CD4-positive, CD25-positive, alpha-beta regulatory T cell (primary cell): ENCODE results near the gene WDFY3. TPM values are rescaled to one million over a fixed set of nuclear protein-coding genes. Genes with fewer than 3 reads are reported as not detected.

Experiments used
- ATAC-seq, 2 donors: fragments of 150-1000 bp; cut with Tn5 transposase; one replicate each; pipeline ENCODE4 v1.10.0; 2021; ENCODE audit warnings: low read depth in 2 of 2, moderate number of reproducible peaks in 2 of 2, moderate library complexity in 1 of 2
- DNase-seq, 3 donors: peaks; one replicate each; pipeline versions ENCODE4 v3.0.0 to v3.0.0-alpha.2; 2012 to 2022; ENCODE audit warnings: mixed read lengths in 1 of 3
- H3K27ac ChIP-seq: one replicate; pipeline ENCODE4 v1.7.0; 2013; ENCODE audit warnings: mild to moderate bottlenecking, low read length; ENCODE audit not compliant: insufficient read depth, poor library complexity, severe bottlenecking
- H3K27me3 ChIP-seq: one replicate; pipeline ENCODE4 v1.7.0; 2013; ENCODE audit warnings: low read length; ENCODE audit not compliant: control insufficient read depth, insufficient read depth
- H3K36me3 ChIP-seq: one replicate; pipeline ENCODE4 v1.7.0; 2013; ENCODE audit warnings: mild to moderate bottlenecking, low read length, moderate library complexity; ENCODE audit not compliant: control insufficient read depth, insufficient read depth
- H3K4me1 ChIP-seq: 2 replicates; pipeline ENCODE4 v1.7.0; 2013; ENCODE audit warnings: mild to moderate bottlenecking, low read length; ENCODE audit not compliant: insufficient read depth, control insufficient read depth, poor library complexity, severe bottlenecking
- H3K4me3 ChIP-seq: one replicate; pipeline ENCODE4 v1.7.0; 2013; ENCODE audit warnings: low read depth, mild to moderate bottlenecking, low read length, moderate library complexity
- H3K9me3 ChIP-seq, 2 experiments: 1 replicate in 1 of 2; 2 replicates in 1 of 2; pipeline ENCODE4 v1.7.0; 2013; ENCODE audit warnings: low read length in 2 of 2, mild to moderate bottlenecking in 1 of 2, moderate library complexity in 1 of 2; ENCODE audit not compliant: control insufficient read depth in 2 of 2
- H3K27ac Mint-ChIP-seq, 3 donors: one replicate each; pipeline ENCODE4 v1.8.0; 2020 to 2022; ENCODE audit warnings: mild to moderate bottlenecking in 3 of 3, mixed read lengths in 3 of 3, moderate library complexity in 2 of 3
- H3K27me3 Mint-ChIP-seq: one replicate; pipeline ENCODE4 v1.8.0; 2022; ENCODE audit warnings: mild to moderate bottlenecking, mixed read lengths
- H3K36me3 Mint-ChIP-seq: one replicate; pipeline ENCODE4 v1.8.0; 2020; ENCODE audit warnings: mixed read lengths
- H3K4me1 Mint-ChIP-seq, 4 donors: one replicate each; pipeline ENCODE4 v1.8.0; 2020 to 2022; ENCODE audit warnings: mixed read lengths in 4 of 4, mild to moderate bottlenecking in 1 of 4
- H3K4me3 Mint-ChIP-seq, 4 donors: one replicate each; pipeline ENCODE4 v1.8.0; 2020 to 2022; ENCODE audit warnings: mild to moderate bottlenecking in 4 of 4, mixed read lengths in 4 of 4, moderate library complexity in 3 of 4
- H3K9me3 Mint-ChIP-seq, 7 donors: one replicate each; pipeline ENCODE4 v1.8.0; 2020 to 2022; ENCODE audit warnings: mixed read lengths in 7 of 7, mild to moderate bottlenecking in 3 of 7, moderate library complexity in 2 of 7
- polyA plus RNA-seq, 4 donors: library from polyadenylated mRNA; unstranded; fragments of 300-500 nt; fragmentation: Illumina TruSeq; gene quantifications; one replicate each; pipeline ENCODE4 v1.2.3, GENCODE V29; 2021
- total RNA-seq: library from RNA; stranded (reverse); gene quantifications from one replicate; pipeline ENCODE4 v1.2.3, GENCODE V29; 2022

Gene WDFY3
- total and polyA plus RNA-seq, 5 donors from 2014 or later: 0.44 TPM; not detected in 4

DNA sequence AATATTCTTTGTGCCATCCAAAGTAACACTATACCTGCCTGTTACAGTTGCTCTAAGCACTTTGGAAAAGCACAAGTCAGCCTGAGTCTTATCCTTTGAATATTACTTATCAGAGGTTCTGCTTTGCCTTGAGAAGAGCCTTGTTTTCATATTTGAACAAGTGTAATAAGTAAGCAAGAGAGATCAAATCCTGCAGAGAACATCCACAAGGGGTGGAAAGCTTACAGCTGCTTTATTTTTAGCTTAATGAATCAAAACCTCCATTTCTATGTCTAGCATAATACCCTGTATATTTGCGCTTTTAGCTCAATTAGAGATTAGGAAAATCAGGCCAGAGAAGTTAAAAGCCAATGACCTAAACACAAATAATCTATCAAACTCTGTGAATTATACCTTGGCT is 243.8 kb downstream of the WDFY3 start:
- no peaks in the 10 kb centered on the region for H3K4me1 ChIP-seq
- no peaks in the 10 kb centered on the region for H3K9me3 ChIP-seq
- H3K4me3 ChIP-seq: no peak overlapping the region
- H3K27ac Mint-ChIP-seq: no peak overlapping the region
- DNase-seq (no peak), ATAC-seq (no peak)
- no peaks in the 10 kb centered on the region for H3K9me3 Mint-ChIP-seq
- no peaks in the 10 kb centered on the region for H3K36me3 ChIP-seq
- H3K4me3 Mint-ChIP-seq: no peak overlapping the region
- no peaks in the 10 kb centered on the region for H3K27me3 Mint-ChIP-seq
- no peaks in the 10 kb centered on the region for H3K27me3 ChIP-seq
- no peaks in the 10 kb centered on the region for H3K36me3 Mint-ChIP-seq
- no peaks in the 10 kb centered on the region for H3K4me1 Mint-ChIP-seq
- H3K27ac ChIP-seq: no peak overlapping the region

DNA sequence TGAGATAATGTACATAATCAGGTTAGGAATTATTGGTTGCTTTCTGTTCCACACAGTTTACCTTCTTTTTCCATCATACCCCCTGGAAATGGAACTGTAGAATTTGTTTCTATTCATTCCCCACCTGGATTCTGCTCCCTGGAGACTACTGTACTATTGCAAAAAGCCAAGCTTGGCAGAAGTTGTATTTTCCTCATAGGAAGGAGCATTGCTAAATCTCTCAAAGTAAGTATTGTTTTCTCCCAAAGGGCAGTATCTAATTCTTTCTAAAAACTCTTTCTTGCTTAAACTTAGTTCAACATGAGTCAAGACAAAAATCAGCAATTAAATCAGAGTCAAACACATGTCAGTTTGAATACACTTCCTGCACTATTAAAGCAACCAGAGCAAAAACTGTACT is 247.4 kb downstream of the WDFY3 start:
- H3K4me3 ChIP-seq: no peak overlapping the region
- Mint-ChIP-seq H3K4me1 (no peaks in the 10 kb centered on the region), H3K36me3 (no peaks in the 10 kb centered on the region), H3K4me3 (no peak overlapping the region), H3K9me3 (no peaks in the 10 kb centered on the region), H3K27ac (no peak overlapping the region), H3K27me3 (no peaks in the 10 kb centered on the region)
- H3K36me3 ChIP-seq: no peaks in the 10 kb centered on the region
- no peaks in the 10 kb centered on the region for H3K9me3 ChIP-seq
- H3K27me3 ChIP-seq: no peaks in the 10 kb centered on the region
- H3K27ac ChIP-seq: no peak overlapping the region
- DNase-seq (no peak), ATAC-seq (no peak)
- H3K4me1 ChIP-seq: no peaks in the 10 kb centered on the region

DNA sequence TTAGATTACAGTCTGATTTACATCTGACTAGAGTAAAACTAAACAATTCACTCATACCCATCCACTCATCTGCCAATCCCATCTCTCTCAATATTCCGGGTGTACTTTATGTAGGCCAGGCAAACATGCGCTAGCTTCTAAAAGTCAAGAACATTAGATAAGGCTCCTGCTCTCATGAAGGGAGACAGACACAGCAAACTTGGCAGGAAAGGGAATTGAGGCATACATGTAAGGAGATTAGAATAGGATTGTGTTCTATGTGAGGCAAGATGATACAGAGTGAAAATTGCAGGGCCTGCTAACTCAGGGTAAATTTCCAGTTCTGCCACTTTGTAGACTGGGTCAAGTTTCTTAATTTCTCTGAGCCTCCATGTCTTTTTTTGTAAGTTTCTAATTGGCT is 247.8 kb downstream of the WDFY3 start:
- ATAC-seq: no peak
- Mint-ChIP-seq H3K4me3 (no peak overlapping the region), H3K4me1 (no peaks in the 10 kb centered on the region), H3K27ac (no peak overlapping the region), H3K36me3 (no peaks in the 10 kb centered on the region), H3K27me3 (no peaks in the 10 kb centered on the region), H3K9me3 (no peaks in the 10 kb centered on the region)
- no peak for DNase-seq
- no peaks in the 10 kb centered on the region for H3K9me3 ChIP-seq
- no peaks in the 10 kb centered on the region for H3K4me1 ChIP-seq
- no peak overlapping the region for H3K4me3 ChIP-seq
- H3K36me3 ChIP-seq: no peaks in the 10 kb centered on the region
- no peaks in the 10 kb centered on the region for H3K27me3 ChIP-seq
- no peak overlapping the region for H3K27ac ChIP-seq

DNA sequence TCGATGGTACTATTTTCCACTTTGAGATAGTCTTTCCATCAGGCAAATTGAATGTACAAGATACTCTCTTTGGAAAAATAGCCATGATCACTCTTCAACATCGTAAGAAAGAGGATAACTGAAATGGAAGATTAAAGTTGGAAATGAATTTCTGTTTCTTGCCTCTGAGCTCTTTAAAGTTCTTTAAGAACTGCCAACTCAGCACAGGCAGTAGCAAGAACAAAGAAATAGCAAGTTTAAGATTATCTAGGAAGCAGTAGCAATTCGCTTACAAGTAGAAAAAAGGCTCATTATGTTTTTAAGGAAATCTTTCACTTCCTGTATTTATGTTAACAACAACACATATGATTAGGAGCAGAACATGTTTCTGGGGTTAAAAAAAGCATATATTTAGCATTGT is 255.9 kb downstream of the WDFY3 start:
- Histone ChIP-seq H3K9me3 (no peaks in the 10 kb centered on the region), H3K4me1 (no peaks in the 10 kb centered on the region), H3K27ac (no peak overlapping the region), H3K36me3 (no peaks in the 10 kb centered on the region), H3K27me3 (no peaks in the 10 kb centered on the region), H3K4me3 (no peak overlapping the region)
- no peaks in the 10 kb centered on the region for H3K4me1 Mint-ChIP-seq
- DNase-seq (no peak), ATAC-seq (no peak)
- H3K27ac Mint-ChIP-seq: no peak overlapping the region
- no peak overlapping the region for H3K4me3 Mint-ChIP-seq
- no peaks in the 10 kb centered on the region for H3K27me3 Mint-ChIP-seq
- no peaks in the 10 kb centered on the region for H3K36me3 Mint-ChIP-seq
- H3K9me3 Mint-ChIP-seq: peaks cover 0 to 4% (median 1%) of the 10 kb centered on the region in 7 donors

DNA sequence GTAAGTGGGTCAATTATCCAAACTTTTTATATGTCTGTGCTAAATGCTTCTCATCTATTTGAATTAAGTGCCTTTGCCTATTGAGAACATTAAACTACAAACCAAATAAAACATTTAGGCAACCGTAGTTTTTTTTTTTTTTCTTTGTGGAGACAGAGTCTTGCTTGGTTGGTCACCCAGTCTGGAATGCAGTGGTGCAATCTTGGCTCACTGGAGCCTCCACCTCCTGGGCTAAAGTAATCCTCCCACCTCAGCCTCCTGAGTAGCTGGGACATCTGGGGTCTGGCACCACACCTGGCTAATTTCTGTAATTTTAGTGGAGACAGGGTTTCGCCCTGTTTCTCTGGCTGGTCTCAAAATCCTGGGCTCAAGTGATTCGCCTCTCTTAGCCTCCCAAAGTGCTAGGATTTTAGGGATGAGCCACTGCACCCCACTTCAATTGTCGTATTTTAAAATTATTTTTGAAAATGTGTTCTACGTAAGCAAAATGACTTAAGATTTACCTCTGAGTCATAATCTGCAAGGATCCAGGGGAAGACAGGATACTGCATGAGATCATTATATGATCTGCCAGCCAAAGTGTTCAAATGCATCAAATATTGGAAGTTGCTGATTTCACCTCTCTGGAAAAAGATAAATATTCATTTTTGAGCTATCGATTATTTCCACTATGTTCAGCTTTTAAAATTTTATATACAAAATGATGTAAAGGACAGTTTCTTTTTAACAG is 257.9 kb downstream of the WDFY3 start:
- Histone ChIP-seq H3K9me3 (no peaks in the 10 kb centered on the region), H3K27ac (no peak overlapping the region), H3K4me1 (no peaks in the 10 kb centered on the region), H3K36me3 (no peaks in the 10 kb centered on the region), H3K27me3 (no peaks in the 10 kb centered on the region), H3K4me3 (no peak overlapping the region)
- Mint-ChIP-seq H3K27ac (no peak overlapping the region), H3K9me3 (peaks cover 0 to 4% (median 1%) of the 10 kb centered on the region in 7 donors), H3K36me3 (no peaks in the 10 kb centered on the region), H3K4me1 (no peaks in the 10 kb centered on the region), H3K27me3 (no peaks in the 10 kb centered on the region), H3K4me3 (no peak overlapping the region)
- no peak for ATAC-seq
- DNase-seq: no peak

DNA sequence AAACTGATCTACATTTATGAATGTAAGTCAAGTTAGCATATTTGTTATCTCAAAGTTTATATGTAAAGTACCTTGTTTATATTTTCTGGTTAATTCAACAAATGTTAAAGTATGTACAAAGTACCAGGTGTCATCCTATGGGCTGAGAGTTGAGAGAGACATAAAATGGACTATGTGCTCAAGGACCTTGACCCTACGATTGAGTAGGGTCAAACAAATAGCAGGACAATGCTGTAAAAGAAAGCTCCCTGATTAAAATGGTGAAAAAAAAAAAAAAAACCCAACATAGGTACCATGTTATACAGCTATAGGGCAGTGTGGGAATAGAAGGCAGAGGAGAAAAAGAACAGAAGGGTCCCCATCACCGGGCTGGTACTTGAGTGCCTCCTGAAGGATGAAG is 260.2 kb downstream of the WDFY3 start:
- no peak overlapping the region for H3K4me3 Mint-ChIP-seq
- H3K9me3 Mint-ChIP-seq: peaks cover 0 to 4% (median 1%) of the 10 kb centered on the region in 7 donors
- no peaks in the 10 kb centered on the region for H3K4me1 Mint-ChIP-seq
- Histone ChIP-seq H3K4me1 (no peaks in the 10 kb centered on the region), H3K27me3 (no peaks in the 10 kb centered on the region), H3K4me3 (no peak overlapping the region), H3K27ac (no peak overlapping the region), H3K9me3 (no peaks in the 10 kb centered on the region), H3K36me3 (no peaks in the 10 kb centered on the region)
- DNase-seq: no peak
- H3K27ac Mint-ChIP-seq: no peak overlapping the region
- H3K27me3 Mint-ChIP-seq: no peaks in the 10 kb centered on the region
- no peaks in the 10 kb centered on the region for H3K36me3 Mint-ChIP-seq
- no peak for ATAC-seq

DNA sequence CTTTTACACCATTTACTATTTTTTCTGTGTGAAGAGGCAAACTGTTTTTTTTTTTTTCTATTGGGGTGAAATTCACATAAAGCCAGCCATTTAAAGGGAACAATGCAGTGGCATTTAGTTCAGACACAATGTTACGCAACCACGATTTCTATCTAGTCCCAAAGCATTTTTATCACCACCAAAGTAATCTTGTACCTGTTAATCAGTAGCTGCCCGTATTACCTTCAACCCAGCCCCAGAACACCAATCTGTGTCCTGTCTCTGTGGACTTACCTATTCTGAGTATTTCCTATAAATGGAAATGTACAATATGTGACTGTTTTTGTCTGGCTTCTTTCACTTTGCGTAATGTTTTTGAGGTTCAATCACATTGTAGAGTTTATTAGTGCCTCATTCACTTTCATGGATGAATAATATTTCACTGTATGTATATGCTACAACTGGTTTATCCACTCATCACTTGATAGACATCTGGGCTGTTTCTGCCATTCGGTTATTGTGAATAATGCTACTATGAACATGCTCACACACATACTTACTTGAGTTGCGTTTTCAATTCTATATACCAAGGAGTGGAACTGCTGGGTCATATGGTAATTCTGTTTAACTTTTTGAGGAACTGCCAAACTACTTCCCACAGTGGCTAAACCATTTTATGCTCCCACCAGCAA is 267.4 kb downstream of the WDFY3 start:
- Histone ChIP-seq H3K27ac (no peak overlapping the region), H3K4me1 (no peaks in the 10 kb centered on the region), H3K36me3 (no peaks in the 10 kb centered on the region), H3K4me3 (no peak overlapping the region), H3K9me3 (no peaks in the 10 kb centered on the region), H3K27me3 (no peaks in the 10 kb centered on the region)
- Mint-ChIP-seq H3K4me3 (no peak overlapping the region), H3K27ac (no peak overlapping the region), H3K27me3 (no peaks in the 10 kb centered on the region), H3K4me1 (no peaks in the 10 kb centered on the region), H3K36me3 (no peaks in the 10 kb centered on the region), H3K9me3 (peaks cover 0 to 2% (median 0%) of the 10 kb centered on the region in 7 donors)
- no peak for ATAC-seq
- no peak for DNase-seq
